SK-N-SH (cell line): ENCODE measurements around the gene DAP. TPM values are rescaled to one million over a fixed set of nuclear protein-coding genes. Genes with fewer than 3 reads are reported as not detected.

Experiments used
- CTCF ChIA-PET: fragments of 300-600, 350-600 bp; formaldehyde crosslinking; extraction: SDS; loops from one replicate; lab custom pipeline; 2021; lab: Yijun Ruan, JAX
- POLR2A ChIA-PET: fragments of 350-600 bp; sonication (Branson Sonifier 250); formaldehyde crosslinking; extraction: SDS; loops from one replicate; lab custom pipeline; 2020; ENCODE audit warnings: antibody characterized with exemption, inconsistent platforms; lab: Yijun Ruan, JAX
- DNase-seq: peaks from one replicate; pipeline ENCODE4 v3.0.0; 2012
- H2AFZ ChIP-seq: fragments of 200-600 bp; sonication (generic); 2 replicates; pipeline ENCODE4 v1.8.1; 2016; ENCODE audit warnings: antibody characterized with exemption, mild to moderate bottlenecking, low read depth
- H3F3A ChIP-seq: fragments of 200-600 bp; sonication (generic); replicated peaks from 2 replicates; pipeline ENCODE3; 2016; ENCODE audit warnings: antibody characterized with exemption, mild to moderate bottlenecking; ENCODE audit not compliant: insufficient read depth
- H3K27ac ChIP-seq, 2 experiments: fragments of 200-500 bp in 1 of 2; fragments of 200-600 bp in 1 of 2; sonication (Bioruptor generic) in 1 of 2; sonication (generic), shearing (Covaris generic) in 1 of 2; 2 replicates each; pipeline versions ENCODE4 v1.5.1 to v1.6.1; 2014 to 2016; ENCODE audit warnings: low read depth in 2 of 2, inconsistent platforms in 1 of 2, low read length in 1 of 2, mild to moderate bottlenecking in 1 of 2, mixed read lengths in 1 of 2
- H3K27me3 ChIP-seq: fragments of 200-600 bp; sonication (generic), shearing (Covaris generic); 2 replicates; pipeline ENCODE4 v1.6.1; 2016; ENCODE audit warnings: mixed run types; ENCODE audit not compliant: insufficient read depth
- H3K36me3 ChIP-seq, 2 experiments: fragments of 200-500 bp in 1 of 2; fragments of 200-600 bp in 1 of 2; sonication (Bioruptor generic) in 1 of 2; sonication (generic) in 1 of 2; replicated peaks in 1 of 2; 2 replicates each; pipeline versions ENCODE3 to v1.5.1; 2014 to 2016; ENCODE audit warnings: low read length in 1 of 2, mild to moderate bottlenecking in 1 of 2; ENCODE audit not compliant: insufficient read depth in 2 of 2, control insufficient read depth in 1 of 2
- H3K4me1 ChIP-seq, 2 experiments: fragments of 200-500 bp in 1 of 2; fragments of 200-600 bp in 1 of 2; sonication (Bioruptor generic) in 1 of 2; sonication (generic), shearing (Covaris generic) in 1 of 2; 2 replicates each; pipeline versions ENCODE4 v1.5.1 to v1.6.1; 2014 to 2016; ENCODE audit warnings: low read depth in 1 of 2, low read length in 1 of 2, mixed run types in 1 of 2; ENCODE audit not compliant: insufficient read depth in 2 of 2, control insufficient read depth in 1 of 2
- H3K4me2 ChIP-seq: fragments of 200-600 bp; sonication (generic), shearing (Covaris generic); 2 replicates; pipeline ENCODE4 v1.6.1; 2017; ENCODE audit warnings: mixed run types
- H3K4me3 ChIP-seq, 2 experiments: fragments of 200-500 bp in 1 of 2; fragments of 200-600 bp in 1 of 2; sonication (Bioruptor generic) in 1 of 2; sonication (generic), shearing (Covaris generic) in 1 of 2; 2 replicates each; pipeline versions ENCODE4 v1.5.1 to v1.8.1; 2014 to 2016; ENCODE audit warnings: low read depth in 2 of 2, inconsistent platforms in 1 of 2, low read length in 1 of 2, mild to moderate bottlenecking in 1 of 2, mixed read lengths in 1 of 2, moderate library complexity in 1 of 2
- H3K79me2 ChIP-seq: fragments of 200-600 bp; sonication (generic); 2 replicates; pipeline ENCODE4 v1.8.1; 2017; ENCODE audit warnings: mild to moderate bottlenecking; ENCODE audit not compliant: insufficient read depth
- H3K9ac ChIP-seq: fragments of 200-600 bp; sonication (generic); 2 replicates; pipeline ENCODE4 v1.6.1; 2017; ENCODE audit warnings: mixed run types
- H3K9me2 ChIP-seq: fragments of 200-600 bp; sonication (generic); 2 replicates; pipeline ENCODE4 v1.6.1; 2017; ENCODE audit warnings: mixed run types
- H3K9me3 ChIP-seq: fragments of 200-600 bp; sonication (generic); 2 replicates; pipeline ENCODE4 v1.6.1; 2017; ENCODE audit warnings: mixed run types, mild to moderate bottlenecking, moderate library complexity
- H4K20me1 ChIP-seq: fragments of 200-600 bp; sonication (generic); 2 replicates; pipeline ENCODE4 v1.6.1; 2017; ENCODE audit warnings: mild to moderate bottlenecking, mixed run types; ENCODE audit not compliant: insufficient read depth
- ELF1 ChIP-seq: IDR thresholded peaks from 2 replicates; pipeline ENCODE4 v1.4.0; 2012
- EP300 ChIP-seq, 2 experiments: IDR thresholded peaks; 2 replicates each; pipeline versions ENCODE4 v1.4.0 to v1.6.1; 2012; ENCODE audit warnings: borderline replicate concordance in 1 of 2, low read depth in 1 of 2, low read length in 1 of 2
- EZH2phosphoT487 ChIP-seq: fragments of 200-600 bp; sonication (generic); IDR thresholded peaks from 2 replicates; pipeline ENCODE4 v1.6.1; 2017; ENCODE audit warnings: low read depth, mixed run types, mild to moderate bottlenecking, antibody characterized with exemption, moderate library complexity, borderline replicate concordance
- FOSL2 ChIP-seq: IDR thresholded peaks from 2 replicates; pipeline ENCODE4 v1.4.0; 2012; ENCODE audit warnings: low read depth, mild to moderate bottlenecking, moderate library complexity, borderline replicate concordance
- FOXJ3 ChIP-seq: sonication (generic); formaldehyde crosslinking; IDR thresholded peaks from 2 replicates; pipeline ENCODE4 v1.5.1; 2020; ENCODE audit warnings: mild to moderate bottlenecking, missing genetic modification reagents
- FOXM1 ChIP-seq: IDR thresholded peaks from 2 replicates; pipeline ENCODE4 v1.4.0; 2012; ENCODE audit warnings: low read depth, mild to moderate bottlenecking
- GABPA ChIP-seq: IDR thresholded peaks from 2 replicates; pipeline ENCODE4 v1.4.0; 2012; ENCODE audit warnings: low read depth, mild to moderate bottlenecking
- JUND ChIP-seq: IDR thresholded peaks from 2 replicates; pipeline ENCODE4 v1.4.0; 2012
- MEF2A ChIP-seq: IDR thresholded peaks from 2 replicates; pipeline ENCODE4 v1.4.0; 2012; ENCODE audit warnings: low read depth, borderline replicate concordance
- MXI1 ChIP-seq: IDR thresholded peaks from 2 replicates; pipeline ENCODE4 v1.6.1; 2012; ENCODE audit warnings: mild to moderate bottlenecking, low read depth, low read length, improper control_type of control experiment
- NFIC ChIP-seq: IDR thresholded peaks from 2 replicates; pipeline ENCODE4 v1.4.0; 2012; ENCODE audit warnings: borderline replicate concordance
- NRF1 ChIP-seq: IDR thresholded peaks from 2 replicates; pipeline ENCODE4 v1.6.1; 2012; ENCODE audit warnings: low read depth, mild to moderate bottlenecking, low read length
- POLR2AphosphoS5 ChIP-seq: IDR thresholded peaks from 2 replicates; pipeline ENCODE4 v1.6.1; 2012; ENCODE audit warnings: low read depth, low read length
- RAD21 ChIP-seq: IDR thresholded peaks from 2 replicates; pipeline ENCODE4 v1.6.1; 2012; ENCODE audit warnings: mild to moderate bottlenecking, low read length
- RCOR1 ChIP-seq: fragments of 150-350 bp; IDR thresholded peaks from 2 replicates; pipeline ENCODE4 v1.6.1; 2017; ENCODE audit warnings: antibody characterized with exemption, low read length
- RFX5 ChIP-seq: IDR thresholded peaks from 2 replicates; pipeline ENCODE4 v1.6.1; 2012; ENCODE audit warnings: mild to moderate bottlenecking, improper control_type of control experiment, low read length
- RXRA ChIP-seq: IDR thresholded peaks from 2 replicates; pipeline ENCODE4 v1.4.0; 2012; ENCODE audit warnings: low read depth, mild to moderate bottlenecking, borderline replicate concordance
- SIN3A ChIP-seq: IDR thresholded peaks from 2 replicates; pipeline ENCODE4 v1.6.1; 2012; ENCODE audit warnings: low read depth, mild to moderate bottlenecking, low read length, moderate library complexity, borderline replicate concordance
- SMC3 ChIP-seq: IDR thresholded peaks from 2 replicates; pipeline ENCODE4 v1.6.1; 2012; ENCODE audit warnings: low read depth, low read length, improper control_type of control experiment
- TCF12 ChIP-seq: IDR thresholded peaks from 2 replicates; pipeline ENCODE4 v1.4.0; 2012
- TEAD4 ChIP-seq: IDR thresholded peaks from 2 replicates; pipeline ENCODE4 v1.4.0; 2012; ENCODE audit warnings: mild to moderate bottlenecking, borderline replicate concordance; ENCODE audit not compliant: insufficient read depth
- YY1 ChIP-seq: IDR thresholded peaks from 2 replicates; pipeline ENCODE4 v1.4.0; 2012; ENCODE audit warnings: low read depth, mild to moderate bottlenecking
- WGBS: methylation state at CpG from one replicate; pipeline ENCODE4 v1.1.6; 2017; ENCODE audit warnings: low lambda C conversion rate; 5-methylcytosine and 5-hydroxymethylcytosine counted together
- polyA plus RNA-seq, 3 experiments: library from polyadenylated mRNA; depleted of rRNA; stranded (reverse); fragments of >200 nt; gene quantifications; 2 replicates each; pipeline ENCODE4 v1.2.3, GENCODE V29; 2012
- TF ChIP-seq, protein P1 (sequence below): IDR thresholded peaks from 2 replicates; pipeline ENCODE4; 2012
- TF ChIP-seq, protein P2 (sequence below): IDR thresholded peaks from 2 replicates; pipeline ENCODE4 v1.4.0; 2012; ENCODE audit warnings: low read depth, borderline replicate concordance
- TF ChIP-seq, protein P3 (sequence below): fragments of 200-600 bp; sonication (generic); IDR thresholded peaks from 2 replicates; pipeline ENCODE4 v1.6.1; 2017; ENCODE audit warnings: antibody characterized with exemption, mild to moderate bottlenecking, moderate library complexity
- TF ChIP-seq, protein P4 (sequence below): IDR thresholded peaks from 2 replicates; pipeline ENCODE4 v1.4.0; 2012; ENCODE audit warnings: low read depth, borderline replicate concordance
- TF ChIP-seq, protein P5 (sequence below): fragments of 150-350 bp; IDR thresholded peaks from 2 replicates; pipeline ENCODE4 v1.6.1; 2016; ENCODE audit warnings: mild to moderate bottlenecking, low read depth, low read length

The DAP gene
- polyA plus RNA-seq, 1 of the 3 experiments (the other 2 are of a cell fraction) = 78.2 TPM

DNA sequence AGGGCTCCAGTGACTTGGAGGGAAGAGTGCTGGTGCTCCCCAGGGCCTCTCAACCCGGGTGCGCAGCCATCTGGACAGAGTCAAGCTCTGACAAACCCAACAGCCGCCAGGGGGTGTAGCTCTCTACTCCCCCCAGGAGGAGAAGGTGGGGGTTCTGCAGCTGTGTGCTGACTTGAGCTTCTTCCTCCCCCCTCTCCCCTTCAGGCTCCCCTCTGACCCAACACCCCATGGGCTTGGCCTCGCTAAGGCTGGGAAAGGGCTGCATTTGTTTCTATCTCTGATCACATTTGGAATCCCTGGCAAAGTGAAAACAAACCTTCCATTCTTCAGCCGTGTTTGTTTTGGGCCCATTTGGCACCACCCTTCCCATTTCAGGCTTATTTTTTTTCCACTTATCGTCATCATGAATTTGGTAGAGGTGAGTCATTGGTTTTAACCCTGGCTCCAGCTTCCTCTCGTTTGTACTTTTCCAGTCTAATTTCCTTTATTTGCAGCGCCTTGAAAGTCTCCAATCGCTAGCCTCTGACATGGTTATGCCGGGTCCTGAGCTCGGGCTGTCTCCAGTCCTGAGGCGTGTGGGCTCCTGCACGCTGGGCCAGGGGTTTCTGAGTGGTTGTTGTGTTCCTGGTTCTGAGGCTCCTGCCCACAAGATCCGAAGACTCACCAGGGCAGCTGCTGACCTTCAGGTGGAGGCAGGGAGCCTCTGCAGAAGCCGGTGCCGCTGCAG, 36.1 kb downstream of the DAP start:
- no peaks in the 10 kb centered on the region for H3K9me3 ChIP-seq
- ChIA-PET POLR2A (no interaction called here), CTCF (interaction anchor here (0.6 to 1.6 kb wide), 2 partner anchors 30 to 34 kb away, joined by 3 to 4 read pairs; no protein-coding TSS in a partner anchor)
- H3K27me3 ChIP-seq = no peaks in the 10 kb centered on the region
- H3K4me2 ChIP-seq = peak overlapping the region; percentile 73
- TF ChIP-seq RAD21 (no peak), RXRA (peak; percentile 39; the same call in 1 of the 2 replicates), ELF1 (no peak; the same call in 1 of the 2 replicates), YY1 (no peak), SMC3 (no peak), TEAD4 (peak; percentile 27; the same call in 1 of the 2 replicates), RFX5 (no peak), FOSL2 (peak; percentile 85), RCOR1 (no peak), NRF1 (no peak), FOXM1 (peak; percentile 54; the same call in 1 of the 2 replicates), EP300 (IDR thresholded peaks at IDR 0.05; ENCODE audit: borderline replicate concordance in 1 of 2, low read depth in 1 of 2, low read length in 1 of 2) (peak in 1 of 2 experiments; percentile 59; a peak in 2 of 4 replicates), FOXJ3 (CRISPR knock-in tag) (no peak), GABPA (no peak), JUND (peak; percentile 78; the same call in 1 of the 2 replicates), EZH2phosphoT487 (no peak), NFIC (peak; percentile 36), SIN3A (peak; percentile 31; the same call in 1 of the 2 replicates), MXI1 (no peak), MEF2A (no peak), TCF12 (peak; percentile 88), POLR2AphosphoS5 (no peak)
- TF ChIP-seq, protein P1, sequence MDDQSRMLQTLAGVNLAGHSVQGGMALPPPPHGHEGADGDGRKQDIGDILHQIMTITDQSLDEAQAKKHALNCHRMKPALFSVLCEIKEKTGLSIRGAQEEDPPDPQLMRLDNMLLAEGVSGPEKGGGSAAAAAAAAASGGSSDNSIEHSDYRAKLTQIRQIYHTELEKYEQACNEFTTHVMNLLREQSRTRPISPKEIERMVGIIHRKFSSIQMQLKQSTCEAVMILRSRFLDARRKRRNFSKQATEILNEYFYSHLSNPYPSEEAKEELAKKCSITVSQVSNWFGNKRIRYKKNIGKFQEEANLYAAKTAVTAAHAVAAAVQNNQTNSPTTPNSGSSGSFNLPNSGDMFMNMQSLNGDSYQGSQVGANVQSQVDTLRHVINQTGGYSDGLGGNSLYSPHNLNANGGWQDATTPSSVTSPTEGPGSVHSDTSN = peak; percentile 65
- TF ChIP-seq, protein P2, sequence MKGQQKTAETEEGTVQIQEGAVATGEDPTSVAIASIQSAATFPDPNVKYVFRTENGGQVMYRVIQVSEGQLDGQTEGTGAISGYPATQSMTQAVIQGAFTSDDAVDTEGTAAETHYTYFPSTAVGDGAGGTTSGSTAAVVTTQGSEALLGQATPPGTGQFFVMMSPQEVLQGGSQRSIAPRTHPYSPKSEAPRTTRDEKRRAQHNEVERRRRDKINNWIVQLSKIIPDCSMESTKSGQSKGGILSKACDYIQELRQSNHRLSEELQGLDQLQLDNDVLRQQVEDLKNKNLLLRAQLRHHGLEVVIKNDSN = no peak
- TF ChIP-seq, protein P3, sequence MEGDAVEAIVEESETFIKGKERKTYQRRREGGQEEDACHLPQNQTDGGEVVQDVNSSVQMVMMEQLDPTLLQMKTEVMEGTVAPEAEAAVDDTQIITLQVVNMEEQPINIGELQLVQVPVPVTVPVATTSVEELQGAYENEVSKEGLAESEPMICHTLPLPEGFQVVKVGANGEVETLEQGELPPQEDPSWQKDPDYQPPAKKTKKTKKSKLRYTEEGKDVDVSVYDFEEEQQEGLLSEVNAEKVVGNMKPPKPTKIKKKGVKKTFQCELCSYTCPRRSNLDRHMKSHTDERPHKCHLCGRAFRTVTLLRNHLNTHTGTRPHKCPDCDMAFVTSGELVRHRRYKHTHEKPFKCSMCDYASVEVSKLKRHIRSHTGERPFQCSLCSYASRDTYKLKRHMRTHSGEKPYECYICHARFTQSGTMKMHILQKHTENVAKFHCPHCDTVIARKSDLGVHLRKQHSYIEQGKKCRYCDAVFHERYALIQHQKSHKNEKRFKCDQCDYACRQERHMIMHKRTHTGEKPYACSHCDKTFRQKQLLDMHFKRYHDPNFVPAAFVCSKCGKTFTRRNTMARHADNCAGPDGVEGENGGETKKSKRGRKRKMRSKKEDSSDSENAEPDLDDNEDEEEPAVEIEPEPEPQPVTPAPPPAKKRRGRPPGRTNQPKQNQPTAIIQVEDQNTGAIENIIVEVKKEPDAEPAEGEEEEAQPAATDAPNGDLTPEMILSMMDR = peak; percentile 66
- TF ChIP-seq, protein P4, sequence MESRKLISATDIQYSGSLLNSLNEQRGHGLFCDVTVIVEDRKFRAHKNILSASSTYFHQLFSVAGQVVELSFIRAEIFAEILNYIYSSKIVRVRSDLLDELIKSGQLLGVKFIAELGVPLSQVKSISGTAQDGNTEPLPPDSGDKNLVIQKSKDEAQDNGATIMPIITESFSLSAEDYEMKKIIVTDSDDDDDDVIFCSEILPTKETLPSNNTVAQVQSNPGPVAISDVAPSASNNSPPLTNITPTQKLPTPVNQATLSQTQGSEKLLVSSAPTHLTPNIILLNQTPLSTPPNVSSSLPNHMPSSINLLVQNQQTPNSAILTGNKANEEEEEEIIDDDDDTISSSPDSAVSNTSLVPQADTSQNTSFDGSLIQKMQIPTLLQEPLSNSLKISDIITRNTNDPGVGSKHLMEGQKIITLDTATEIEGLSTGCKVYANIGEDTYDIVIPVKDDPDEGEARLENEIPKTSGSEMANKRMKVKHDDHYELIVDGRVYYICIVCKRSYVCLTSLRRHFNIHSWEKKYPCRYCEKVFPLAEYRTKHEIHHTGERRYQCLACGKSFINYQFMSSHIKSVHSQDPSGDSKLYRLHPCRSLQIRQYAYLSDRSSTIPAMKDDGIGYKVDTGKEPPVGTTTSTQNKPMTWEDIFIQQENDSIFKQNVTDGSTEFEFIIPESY = no peak
- TF ChIP-seq, protein P5, sequence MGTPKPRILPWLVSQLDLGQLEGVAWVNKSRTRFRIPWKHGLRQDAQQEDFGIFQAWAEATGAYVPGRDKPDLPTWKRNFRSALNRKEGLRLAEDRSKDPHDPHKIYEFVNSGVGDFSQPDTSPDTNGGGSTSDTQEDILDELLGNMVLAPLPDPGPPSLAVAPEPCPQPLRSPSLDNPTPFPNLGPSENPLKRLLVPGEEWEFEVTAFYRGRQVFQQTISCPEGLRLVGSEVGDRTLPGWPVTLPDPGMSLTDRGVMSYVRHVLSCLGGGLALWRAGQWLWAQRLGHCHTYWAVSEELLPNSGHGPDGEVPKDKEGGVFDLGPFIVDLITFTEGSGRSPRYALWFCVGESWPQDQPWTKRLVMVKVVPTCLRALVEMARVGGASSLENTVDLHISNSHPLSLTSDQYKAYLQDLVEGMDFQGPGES = no peak
- 14% methylated on average over 14 of the region's 16 CpGs for WGBS
- peaks cover 35% of the 10 kb centered on the region for H3F3A ChIP-seq
- peaks cover 0 to 21% of the 10 kb centered on the region in 2 experiments for H3K36me3 ChIP-seq
- DNase-seq = peak; percentile 39
- H3K9ac ChIP-seq = peak overlapping the region; percentile 57; the same call in 1 of the 2 replicates
- H3K27ac ChIP-seq = peak overlapping the region; percentile 71 to 94
- H3K79me2 ChIP-seq = peaks cover 38% of the 10 kb centered on the region
- no peaks in the 10 kb centered on the region for H3K9me2 ChIP-seq
- peaks cover 9 to 25% of the 10 kb centered on the region in 2 experiments for H3K4me1 ChIP-seq
- peak overlapping the region; percentile 31 to 46; a peak in 3 of 4 replicates for H3K4me3 ChIP-seq
- H4K20me1 ChIP-seq = no peaks in the 10 kb centered on the region
- H2AFZ ChIP-seq = no peak overlapping the region
